Stimulated activated naive CD8-positive, alpha-beta T cell treated with anti-CD3 and anti-CD28 coated beads, Interleukin-15, Interleukin-2, amounts not matched to agents 100 ng/mL and 50 ng/mL, for 24 hours (primary cell): ENCODE results near the gene CORO2B.

Experiments
- H3K27ac Mint-ChIP-seq: one replicate; pipeline ENCODE4 v1.8.0; 2021; ENCODE audit warnings: mild to moderate bottlenecking, mixed read lengths
- H3K27me3 Mint-ChIP-seq: one replicate; pipeline ENCODE4 v1.8.0; 2021; ENCODE audit warnings: mixed read lengths
- H3K36me3 Mint-ChIP-seq: one replicate; pipeline ENCODE4 v1.8.0; 2021; ENCODE audit warnings: low read depth, mixed read lengths
- H3K4me1 Mint-ChIP-seq: one replicate; pipeline ENCODE4 v1.8.0; 2021; ENCODE audit warnings: low read depth, mixed read lengths
- H3K4me3 Mint-ChIP-seq: one replicate; pipeline ENCODE4 v1.8.0; 2021; ENCODE audit warnings: mild to moderate bottlenecking, mixed read lengths
- H3K9me3 Mint-ChIP-seq: one replicate; pipeline ENCODE4 v1.8.0; 2021; ENCODE audit warnings: mixed read lengths

CORO2B gene

GRCh38 chr15:68654786-68655560 lies 76.2 kb downstream of the CORO2B start:
- Mint-ChIP-seq H3K27me3 (peaks cover 3% of the 10 kb centered on the region), H3K4me3 (no peak overlapping the region), H3K27ac (no peak overlapping the region), H3K36me3 (no peaks in the 10 kb centered on the region), H3K9me3 (no peaks in the 10 kb centered on the region), H3K4me1 (no peaks in the 10 kb centered on the region)

GRCh38 chr15:68655686-68656437 lies 77.1 kb downstream of the CORO2B start:
- no peaks in the 10 kb centered on the region for H3K9me3 Mint-ChIP-seq
- no peaks in the 10 kb centered on the region for H3K36me3 Mint-ChIP-seq
- H3K27ac Mint-ChIP-seq = no peak overlapping the region
- H3K4me3 Mint-ChIP-seq = no peak overlapping the region
- peaks cover 3% of the 10 kb centered on the region for H3K27me3 Mint-ChIP-seq
- no peaks in the 10 kb centered on the region for H3K4me1 Mint-ChIP-seq

- Mint-ChIP-seq H3K27ac (no peak overlapping the region), H3K4me3 (no peak overlapping the region), H3K27me3 (peaks cover 3% of the 10 kb centered on the region), H3K9me3 (no peaks in the 10 kb centered on the region), H3K4me1 (no peaks in the 10 kb centered on the region), H3K36me3 (no peaks in the 10 kb centered on the region)
These were observed 77.6 kb downstream of the CORO2B start for GRCh38 chr15:68656438-68656739.

- Mint-ChIP-seq H3K36me3 (no peaks in the 10 kb centered on the region), H3K4me1 (no peaks in the 10 kb centered on the region), H3K27me3 (no peaks in the 10 kb centered on the region), H3K27ac (no peak overlapping the region), H3K9me3 (no peaks in the 10 kb centered on the region), H3K4me3 (no peak overlapping the region)
These were observed 79.4 kb downstream of the CORO2B start for GRCh38 chr15:68658151-68658550.

GRCh38 chr15:68658641-68659358 lies 80.0 kb downstream of the CORO2B start:
- Mint-ChIP-seq H3K4me1 (no peaks in the 10 kb centered on the region), H3K36me3 (no peaks in the 10 kb centered on the region), H3K27ac (no peak overlapping the region), H3K4me3 (no peak overlapping the region), H3K9me3 (no peaks in the 10 kb centered on the region), H3K27me3 (no peaks in the 10 kb centered on the region)

GRCh38 chr15:68663526-68663925 lies 84.7 kb downstream of the CORO2B start:
- Mint-ChIP-seq H3K4me1 (no peaks in the 10 kb centered on the region), H3K36me3 (no peaks in the 10 kb centered on the region), H3K27ac (no peak overlapping the region), H3K9me3 (no peaks in the 10 kb centered on the region), H3K4me3 (no peak overlapping the region), H3K27me3 (no peaks in the 10 kb centered on the region)

- no peaks in the 10 kb centered on the region for H3K36me3 Mint-ChIP-seq
These were observed 87.5 kb downstream of the CORO2B start for GRCh38 chr15:68666120-68666811.

GRCh38 chr15:68666812-68667450 lies 88.1 kb downstream of the CORO2B start:
- Mint-ChIP-seq H3K4me3 (no peak overlapping the region), H3K4me1 (no peaks in the 10 kb centered on the region), H3K9me3 (no peaks in the 10 kb centered on the region), H3K27me3 (peaks cover 10% of the 10 kb centered on the region), H3K36me3 (no peaks in the 10 kb centered on the region), H3K27ac (no peak overlapping the region)

More at GRCh38 chr15:68666120-68666811, 87.5 kb downstream of the CORO2B start:
- Mint-ChIP-seq H3K4me3 (no peak overlapping the region), H3K27me3 (peaks cover 4% of the 10 kb centered on the region), H3K27ac (no peak overlapping the region), H3K4me1 (no peaks in the 10 kb centered on the region), H3K9me3 (no peaks in the 10 kb centered on the region)

DNA sequence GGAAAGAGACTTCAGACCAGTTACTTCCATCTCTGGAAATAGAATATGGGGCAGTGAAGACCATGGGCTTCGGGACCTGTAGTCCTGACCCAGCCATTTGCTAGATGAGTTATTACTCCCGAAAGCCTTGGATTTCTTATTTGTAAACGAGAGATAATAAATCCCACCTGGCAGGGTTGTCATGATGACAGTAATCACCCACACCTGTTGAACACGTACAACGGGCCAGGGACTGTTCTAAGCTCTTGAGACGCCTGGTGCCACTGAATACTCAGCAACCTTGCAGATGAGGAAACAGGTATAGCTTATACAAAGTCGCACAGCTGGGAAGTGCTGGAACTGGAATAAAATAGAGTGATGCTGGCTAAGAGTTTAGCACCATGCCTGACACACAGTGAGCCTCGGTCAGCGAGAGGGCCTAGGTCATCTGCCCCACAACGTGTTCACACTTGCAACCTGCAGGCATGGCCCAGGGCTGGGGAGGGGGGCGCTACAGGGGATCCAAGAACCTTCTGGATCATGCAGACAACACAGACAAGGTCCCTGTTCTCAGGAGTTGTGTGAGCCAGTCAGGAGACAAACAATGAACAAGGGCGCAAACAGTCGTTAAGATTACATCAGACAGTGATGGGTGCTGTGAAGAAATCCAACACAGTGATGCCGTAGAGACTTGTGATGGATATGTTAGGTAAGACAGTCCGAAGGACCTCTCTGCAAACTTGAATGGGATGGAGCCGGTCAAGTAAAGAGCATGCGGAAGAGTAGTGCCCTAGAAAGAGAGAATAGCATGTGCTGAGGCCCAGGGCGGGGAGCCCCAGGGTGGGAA lies 89.2 kb downstream of the CORO2B start:
- no peaks in the 10 kb centered on the region for H3K9me3 Mint-ChIP-seq
- H3K27me3 Mint-ChIP-seq = peaks cover 17% of the 10 kb centered on the region
- H3K4me3 Mint-ChIP-seq = no peak overlapping the region
- no peaks in the 10 kb centered on the region for H3K4me1 Mint-ChIP-seq
- no peak overlapping the region for H3K27ac Mint-ChIP-seq
- H3K36me3 Mint-ChIP-seq = no peaks in the 10 kb centered on the region

- Mint-ChIP-seq H3K27me3 (peaks cover 19% of the 10 kb centered on the region), H3K4me1 (no peaks in the 10 kb centered on the region), H3K4me3 (no peak overlapping the region), H3K36me3 (no peaks in the 10 kb centered on the region), H3K27ac (no peak overlapping the region), H3K9me3 (no peaks in the 10 kb centered on the region)
These were observed 90.3 kb downstream of the CORO2B start for GRCh38 chr15:68668926-68669600.

GRCh38 chr15:68672251-68672650 lies 93.5 kb downstream of the CORO2B start:
- no peak overlapping the region for H3K4me3 Mint-ChIP-seq
- H3K27ac Mint-ChIP-seq = no peak overlapping the region
- peaks cover 19% of the 10 kb centered on the region for H3K27me3 Mint-ChIP-seq
- peaks cover 7% of the 10 kb centered on the region for H3K4me1 Mint-ChIP-seq
- no peaks in the 10 kb centered on the region for H3K9me3 Mint-ChIP-seq
- H3K36me3 Mint-ChIP-seq = no peaks in the 10 kb centered on the region

DNA sequence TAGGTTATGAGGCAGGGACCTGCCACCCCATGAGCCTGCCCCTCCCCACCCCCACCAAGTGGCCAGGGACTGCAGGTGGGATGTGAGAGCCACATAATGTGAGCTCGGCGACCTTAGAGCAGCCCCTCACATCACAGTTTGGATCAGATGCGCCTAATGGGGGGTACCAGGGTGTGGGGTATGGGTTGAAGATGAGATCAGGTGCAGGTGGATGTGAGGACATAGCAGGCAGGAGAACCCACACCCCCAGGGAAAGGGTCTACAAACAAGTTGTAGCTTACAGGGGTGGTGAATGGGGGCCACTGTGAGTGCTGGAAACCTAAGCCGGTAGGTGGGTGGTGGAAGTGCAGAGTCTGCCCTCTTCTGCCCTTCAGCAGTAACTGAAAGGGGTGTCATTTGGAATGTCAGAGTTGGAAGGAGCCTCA lies 94.0 kb downstream of the CORO2B start:
- Mint-ChIP-seq H3K27ac (no peak overlapping the region), H3K4me3 (no peak overlapping the region), H3K4me1 (peaks cover 7% of the 10 kb centered on the region), H3K27me3 (peaks cover 19% of the 10 kb centered on the region), H3K36me3 (no peaks in the 10 kb centered on the region), H3K9me3 (no peaks in the 10 kb centered on the region)

- H3K27ac Mint-ChIP-seq = no peak overlapping the region
- no peaks in the 10 kb centered on the region for H3K36me3 Mint-ChIP-seq
- H3K9me3 Mint-ChIP-seq = no peaks in the 10 kb centered on the region
- peaks cover 7% of the 10 kb centered on the region for H3K4me1 Mint-ChIP-seq
- no peak overlapping the region for H3K4me3 Mint-ChIP-seq
- peaks cover 19% of the 10 kb centered on the region for H3K27me3 Mint-ChIP-seq
These were observed 96.2 kb downstream of the CORO2B start for GRCh38 chr15:68674975-68675374.
